GM20000 (cell line): Measurements from ENCODE around the gene DTX1.

ENCODE experiments used
- DNase-seq: peaks from one replicate; pipeline ENCODE4 v3.0.0; 2012; ENCODE audit warnings: low spot score
- CTCF ChIP-seq: IDR thresholded peaks from 2 replicates; pipeline ENCODE4 v1.5.1; 2012; ENCODE audit warnings: mild to moderate bottlenecking, control low read depth; ENCODE audit errors: extremely low read depth, missing control alignments

Gene DTX1

GRCh38 chr12:113133036-113133435 lies 76.5 kb downstream of the DTX1 start:
- no peak for TF ChIP-seq CTCF
- DNase-seq: no peak

GRCh38 chr12:113133666-113134065 lies 77.1 kb downstream of the DTX1 start:
- DNase-seq: no peak
- no peak for TF ChIP-seq CTCF

- no peak for TF ChIP-seq CTCF
- no peak for DNase-seq
These were observed 77.5 kb downstream of the DTX1 start for GRCh38 chr12:113134071-113134470.

- TF ChIP-seq CTCF: no peak
- no peak for DNase-seq
These were observed 78.0 kb downstream of the DTX1 start for GRCh38 chr12:113134521-113134951.

- peak; percentile 67 for TF ChIP-seq CTCF
- DNase-seq: peak; percentile 85
These were observed 78.9 kb downstream of the DTX1 start, which contains the start of gene RASAL1 for GRCh38 chr12:113135178-113136127. Gene RASAL1, minus strand, starts transcription at chr12:113135761. Its CDS starts 299 bp downstream, at chr12:113135462.

GRCh38 chr12:113136128-113136989 lies 79.8 kb downstream of the DTX1 start:
- DNase-seq: no peak
- TF ChIP-seq CTCF: no peak
